GM15510 (cell line): Measurements from ENCODE around the gene CHD8.

ENCODE experiments used
- POLR2A ChIP-seq: IDR thresholded peaks from 3 replicates; pipeline ENCODE4 v1.6.1; 2011; ENCODE audit warnings: borderline replicate concordance; ENCODE audit not compliant: insufficient read length; ENCODE audit errors: extremely low read depth

Gene CHD8

GRCh38 chr14:21475767-21476522 is 20.0 kb upstream of the CHD8 start:
- no peak for TF ChIP-seq POLR2A

GRCh38 chr14:21467616-21468015 is 11.7 kb upstream of the CHD8 start:
- no peak for TF ChIP-seq POLR2A

GRCh38 chr14:21455592-21455911 is 371 bp downstream of the CHD8 start:
- no peak for TF ChIP-seq POLR2A

- no peak for TF ChIP-seq POLR2A
These were observed 929 bp downstream of the CHD8 start for GRCh38 chr14:21454843-21455544.

- no peak for TF ChIP-seq POLR2A
These were observed 6.1 kb downstream of the CHD8 start for GRCh38 chr14:21449899-21450216.

- no peak for TF ChIP-seq POLR2A
These were observed 15.1 kb downstream of the CHD8 start for GRCh38 chr14:21440859-21441258.

- peak; percentile 51 for TF ChIP-seq POLR2A
These were observed 18.6 kb downstream of the CHD8 start for GRCh38 chr14:21437063-21437901.

GRCh38 chr14:21436567-21437062 is 19.3 kb downstream of the CHD8 start:
- no peak for TF ChIP-seq POLR2A

- TF ChIP-seq POLR2A = no peak
These were observed 24.8 kb downstream of the CHD8 start for GRCh38 chr14:21431126-21431525.

GRCh38 chr14:21428930-21429329 is 27.0 kb downstream of the CHD8 start:
- no peak for TF ChIP-seq POLR2A

GRCh38 chr14:21426692-21427091 is 29.2 kb downstream of the CHD8 start:
- no peak for TF ChIP-seq POLR2A

GRCh38 chr14:21419528-21419927 is 36.4 kb downstream of the CHD8 start:
- no peak for TF ChIP-seq POLR2A

- no peak for TF ChIP-seq POLR2A
These were observed 40.6 kb downstream of the CHD8 start for GRCh38 chr14:21415329-21415728.

- TF ChIP-seq POLR2A = no peak
These were observed 41.7 kb downstream of the CHD8 start for GRCh38 chr14:21414137-21414631.

GRCh38 chr14:21408147-21408546 is 47.8 kb downstream of the CHD8 start:
- no peak for TF ChIP-seq POLR2A
